ENCODE results near the gene ANKRD2.
"Not testable (repeated sequence)": the region's sequence is repeated elsewhere in the genome, so short reads cannot be mapped to it uniquely, and the experiment has no call there.

ANKRD2 gene

GRCh38 chr10:97574374-97575126 is 2.0 kb downstream of the ANKRD2 start:
- DNase-seq: no peak

DNA sequence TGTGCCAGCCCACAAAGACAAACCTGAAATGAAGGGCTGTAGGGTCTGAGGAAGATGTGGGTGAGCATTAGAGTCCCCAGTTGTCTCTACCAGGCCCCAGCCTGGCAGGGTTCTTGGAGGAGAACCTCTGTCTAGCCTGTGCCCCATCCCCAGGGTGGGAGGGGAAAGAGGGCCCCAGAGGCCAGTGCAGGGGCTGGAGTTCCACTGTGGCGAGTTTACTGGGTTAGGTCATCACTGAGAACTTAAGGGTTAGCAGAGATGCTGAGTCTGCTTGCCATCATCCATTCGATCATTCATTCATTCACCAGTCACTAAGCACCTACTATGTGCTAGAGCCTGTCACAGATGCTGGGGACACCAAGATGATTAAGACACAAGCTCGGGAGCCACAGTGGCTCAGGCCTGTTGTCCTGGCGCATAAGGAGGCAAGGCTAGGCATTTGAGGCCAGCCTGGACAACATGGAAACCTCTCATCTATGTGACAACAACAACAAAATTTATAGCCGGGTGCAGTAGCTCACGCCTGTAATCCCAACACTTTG is 2.6 kb downstream of the ANKRD2 start:
- no peak for DNase-seq

DNA sequence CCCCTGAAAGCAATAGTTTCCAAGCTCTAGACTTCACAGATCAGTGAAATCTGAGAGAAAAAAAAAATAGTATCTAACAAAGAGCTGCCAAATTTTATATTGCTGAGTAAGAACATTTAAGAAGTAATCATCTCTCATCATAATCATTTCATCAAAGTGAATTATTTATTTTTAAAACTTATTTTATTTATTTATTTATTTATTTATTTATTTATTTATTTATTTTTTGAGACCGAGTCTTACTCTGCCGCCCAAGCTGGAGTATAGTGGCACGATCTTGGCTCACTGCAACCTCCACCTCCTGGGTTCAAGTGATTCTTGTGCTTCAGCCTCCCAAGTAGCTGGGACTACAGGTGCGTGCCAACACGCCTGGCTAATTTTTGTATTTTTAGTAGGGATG is 3.9 kb downstream of the ANKRD2 start:
- not testable (repeated sequence) for DNase-seq

GRCh38 chr10:97577701-97578100 is 5.1 kb downstream of the ANKRD2 start:
- DNase-seq: no peak

DNA sequence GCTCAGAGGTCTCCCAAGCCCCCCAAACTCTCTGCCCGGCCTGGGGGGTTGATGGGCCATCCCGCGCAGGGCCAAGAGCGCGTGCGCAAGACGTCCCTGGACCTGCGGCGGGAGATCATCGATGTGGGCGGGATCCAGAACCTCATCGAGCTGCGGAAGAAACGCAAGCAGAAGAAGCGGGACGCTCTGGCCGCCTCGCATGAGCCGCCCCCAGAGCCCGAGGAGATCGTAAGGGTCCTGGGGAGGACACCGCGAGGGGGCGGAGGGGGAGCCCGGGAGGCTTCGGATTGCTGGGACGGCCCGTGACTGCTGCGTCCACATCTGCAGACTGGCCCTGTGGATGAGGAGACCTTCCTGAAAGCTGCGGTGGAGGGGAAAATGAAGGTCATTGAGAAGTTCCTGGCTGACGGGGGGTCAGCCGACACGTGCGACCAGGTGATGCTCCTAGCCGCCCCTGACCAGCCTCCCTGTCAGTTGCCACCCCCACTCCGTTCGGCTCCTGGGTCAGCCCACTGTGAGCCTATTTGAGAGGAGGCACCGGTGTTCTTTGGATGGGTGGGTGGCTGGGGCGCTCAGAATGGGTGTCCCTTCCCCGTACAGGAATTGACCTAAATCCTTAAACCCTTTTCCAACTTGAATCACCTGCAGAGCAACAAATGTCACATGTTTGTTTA is 5.7 kb downstream of the ANKRD2 start:
- DNase-seq: no peak

GRCh38 chr10:97580421-97581367 is 8.1 kb downstream of the ANKRD2 start:
- DNase-seq: no peak

DNA sequence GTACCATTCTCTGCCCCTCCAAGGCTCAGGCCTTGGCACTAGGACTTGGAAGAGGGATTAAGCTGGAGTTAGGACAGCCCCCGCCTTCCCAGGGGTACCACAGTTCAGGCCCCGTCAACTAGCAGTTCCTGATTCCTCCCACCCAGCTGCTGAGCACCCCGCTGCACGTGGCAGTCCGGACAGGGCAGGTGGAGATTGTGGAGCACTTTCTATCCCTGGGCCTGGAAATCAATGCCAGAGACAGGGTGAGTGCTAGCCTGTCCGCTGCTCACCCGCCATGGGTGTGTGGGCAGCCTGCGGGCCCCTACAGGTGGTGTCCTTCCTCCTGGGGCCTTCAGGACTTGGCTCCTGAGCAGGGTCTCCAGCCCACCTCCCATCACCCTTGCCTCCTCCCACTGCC is 9.6 kb downstream of the ANKRD2 start:
- DNase-seq: no peak

- DNase-seq: no peak
Observed at GRCh38 chr10:97583476-97583875, 10.9 kb downstream of the ANKRD2 start.

DNA sequence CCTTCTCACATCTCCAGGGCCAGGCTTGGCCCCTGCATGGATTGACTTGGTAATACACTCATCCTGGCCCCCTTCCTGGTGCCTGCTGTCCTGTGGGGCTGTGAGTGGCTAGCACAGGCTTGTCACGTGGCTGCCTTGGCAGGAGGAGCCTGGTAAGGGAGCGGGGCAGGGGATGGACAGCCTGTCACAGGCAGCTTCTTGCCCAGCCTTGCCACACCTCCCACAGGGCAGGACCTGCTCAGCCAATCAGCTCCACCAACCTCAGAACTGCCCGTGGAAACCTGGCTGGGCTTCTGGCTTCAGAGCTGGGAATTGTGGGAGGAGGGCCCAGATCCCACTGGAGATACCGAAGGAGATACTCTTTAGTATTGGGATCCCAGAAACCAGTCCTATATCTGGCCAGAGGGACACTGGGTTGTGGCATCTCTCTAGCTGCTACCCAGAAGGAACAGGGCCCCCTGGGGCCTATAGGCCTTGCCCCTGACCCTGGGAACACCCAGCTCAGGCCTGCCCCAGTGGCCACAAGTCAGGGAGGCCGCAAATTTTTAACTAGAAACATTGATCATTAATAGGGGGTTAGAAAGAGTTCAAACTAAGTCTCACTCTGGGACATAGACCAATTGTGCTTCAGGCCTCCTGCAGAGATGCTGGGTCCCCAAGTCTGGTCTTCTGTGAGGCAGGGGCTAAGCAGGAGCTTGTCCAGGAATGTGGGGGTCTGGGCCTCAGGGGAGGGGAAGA is 11.7 kb downstream of the ANKRD2 start, which contains the start of gene HOGA1:
Gene HOGA1, plus strand, starts transcription at position 330 of the 738 bp plus-strand sequence. Its CDS starts 315 bp downstream, at position 645.
- no peak for DNase-seq

GRCh38 chr10:97584798-97585438 is 12.3 kb downstream of the ANKRD2 start:
- no peak for DNase-seq

- no peak for DNase-seq
Observed at GRCh38 chr10:97585439-97585811, 12.8 kb downstream of the ANKRD2 start.

GRCh38 chr10:97587183-97587582 is 14.6 kb downstream of the ANKRD2 start:
- DNase-seq: no peak

DNA sequence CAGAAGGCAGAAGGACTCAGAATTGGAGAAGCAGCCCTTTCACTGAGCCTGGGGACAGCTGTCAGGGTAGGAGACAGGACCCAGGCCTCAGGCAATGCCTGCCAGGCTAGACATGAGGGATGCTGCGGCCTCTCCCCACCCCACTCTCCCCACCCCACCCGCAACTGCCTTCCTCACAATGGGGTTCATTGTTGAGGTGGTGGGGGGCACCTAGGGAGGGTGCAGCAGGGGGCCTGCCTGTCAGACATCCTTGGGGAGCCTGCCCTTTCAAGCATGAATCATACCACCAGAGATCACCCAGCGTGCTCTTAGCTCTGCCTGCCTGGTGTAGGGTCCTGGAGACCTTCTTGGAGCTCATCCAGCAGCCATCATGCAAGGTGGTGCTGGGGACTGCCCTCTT is 16.9 kb downstream of the ANKRD2 start, which contains the start of gene C10orf62:
Gene C10orf62, plus strand, starts transcription at position 243 of the 400 bp plus-strand sequence. CDS start 177 bp downstream, outside the sequence.
- no peak for DNase-seq

DNA sequence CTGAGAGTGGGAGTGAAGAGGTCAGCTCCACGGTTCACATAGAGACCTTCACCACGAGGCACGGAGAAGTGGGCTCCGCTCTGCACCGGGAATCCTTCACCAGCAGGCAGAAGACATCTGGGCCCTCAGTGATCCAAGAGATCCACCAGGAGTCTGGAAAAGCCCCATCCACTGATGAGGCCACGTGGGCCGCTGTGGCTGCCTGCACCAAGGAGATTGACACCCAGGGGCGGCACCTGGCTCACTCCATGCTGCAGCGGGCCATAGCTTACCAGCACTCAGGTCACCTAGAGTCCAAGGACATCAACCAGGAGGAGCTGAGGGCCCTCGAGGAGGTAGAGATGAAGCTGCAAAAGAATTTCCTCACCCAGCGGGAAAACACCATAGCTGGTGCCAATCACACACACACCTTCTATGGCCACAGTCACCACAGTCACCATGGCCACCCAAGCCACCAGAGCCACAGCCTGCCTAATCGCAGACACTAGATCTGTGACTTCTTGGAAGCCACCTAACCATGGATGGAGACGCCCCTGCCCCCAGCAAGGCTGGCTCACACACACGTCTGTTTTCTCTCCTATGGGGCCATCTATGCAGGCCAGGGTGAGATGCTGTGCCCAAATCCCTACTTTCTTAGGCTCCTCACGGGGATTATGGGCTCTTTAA is 17.6 kb downstream of the ANKRD2 start:
- DNase-seq: no peak

GRCh38 chr10:97590748-97591495 is 18.3 kb downstream of the ANKRD2 start:
- no peak for DNase-seq

GRCh38 chr10:97593421-97593820 is 20.8 kb downstream of the ANKRD2 start:
- no peak for DNase-seq

DNA sequence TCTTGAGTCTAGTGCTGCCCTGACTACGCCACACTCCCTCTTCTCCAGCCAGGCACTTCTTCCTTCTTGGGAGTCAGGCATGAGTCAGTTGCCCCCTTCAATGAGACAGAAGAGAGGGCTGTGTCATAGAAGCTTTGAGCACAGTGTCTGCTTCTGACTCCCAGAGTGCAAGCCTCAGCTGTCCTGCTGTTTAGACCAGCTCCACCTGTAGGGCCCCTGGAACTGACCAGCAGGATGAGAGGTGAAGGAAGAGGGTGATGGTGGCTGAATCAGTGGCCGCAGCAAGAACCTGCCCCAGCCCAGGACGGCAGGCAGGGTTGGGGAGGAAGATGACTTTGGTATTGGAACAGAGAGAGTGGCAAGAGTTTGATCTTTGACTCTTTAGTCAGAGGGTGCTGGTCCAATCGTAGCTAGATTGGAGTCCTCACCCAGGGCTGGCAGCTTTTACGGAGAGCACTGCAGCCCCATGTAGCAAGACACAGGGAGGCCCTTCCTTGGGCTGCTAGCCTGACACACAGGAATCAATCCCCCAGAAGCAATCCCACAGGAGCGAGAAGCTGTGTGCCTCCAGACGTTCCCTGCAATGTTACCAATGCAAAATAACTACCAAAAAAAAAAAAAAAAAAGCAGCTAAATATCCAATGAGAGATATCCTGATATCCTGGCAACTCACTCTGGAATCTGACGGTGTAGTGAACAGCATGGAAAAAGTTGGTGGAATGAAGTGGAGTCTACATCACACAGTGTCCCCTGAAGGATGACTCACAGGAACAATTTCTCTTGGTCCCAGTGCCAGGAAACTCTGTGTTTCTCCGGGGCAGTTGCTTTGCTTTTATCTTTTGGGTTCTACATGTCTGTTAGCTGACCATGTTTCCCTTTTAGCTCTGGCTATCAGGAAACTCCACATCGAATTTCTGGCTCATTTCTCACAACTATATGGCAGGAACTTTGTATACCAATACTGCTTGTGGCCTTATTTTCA is 23.8 kb downstream of the ANKRD2 start:
- DNase-seq: no peak

DNA sequence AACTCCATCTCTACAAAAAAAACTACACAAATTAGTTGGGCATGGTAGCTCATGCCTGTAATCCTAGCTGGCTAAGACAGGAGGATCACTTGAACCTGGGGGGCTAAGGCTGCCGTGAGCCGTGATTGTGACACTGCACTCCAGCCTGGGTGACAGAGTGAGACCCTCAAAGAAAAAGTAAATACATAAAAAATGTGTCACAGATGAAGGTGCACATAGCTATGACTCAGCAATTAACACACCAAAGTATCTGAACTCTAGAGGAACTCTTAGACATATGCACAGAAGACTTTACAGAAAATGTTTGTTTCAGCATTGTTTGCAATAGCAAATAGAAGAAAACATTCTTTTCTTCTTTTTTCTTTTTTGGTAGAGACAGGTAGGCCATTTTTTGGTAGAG is 25.2 kb downstream of the ANKRD2 start:
- no peak for DNase-seq
